Measurements from ENCODE around the gene FTO.

The FTO gene

DNA sequence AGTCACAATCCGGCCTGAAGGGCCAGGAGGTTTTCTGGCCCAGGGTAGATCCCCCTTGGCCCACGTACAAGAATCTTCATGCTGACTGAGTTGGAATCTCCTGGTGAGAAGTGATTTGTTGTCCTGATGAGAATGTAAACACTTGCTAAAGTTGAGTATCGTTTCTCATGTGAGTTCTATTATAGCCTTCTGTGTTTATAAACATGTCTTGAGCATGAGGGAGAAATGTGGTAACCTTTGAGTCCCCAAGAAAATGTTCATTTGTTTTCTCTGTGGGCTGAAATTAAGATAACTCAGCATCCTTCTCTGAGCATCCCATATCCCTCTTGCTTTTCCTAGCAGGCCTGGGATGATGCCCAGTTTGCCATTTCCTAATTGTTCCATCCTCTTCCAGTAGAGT, 204.8 kb downstream of the FTO start:
- DNase-seq, result no peak

DNA sequence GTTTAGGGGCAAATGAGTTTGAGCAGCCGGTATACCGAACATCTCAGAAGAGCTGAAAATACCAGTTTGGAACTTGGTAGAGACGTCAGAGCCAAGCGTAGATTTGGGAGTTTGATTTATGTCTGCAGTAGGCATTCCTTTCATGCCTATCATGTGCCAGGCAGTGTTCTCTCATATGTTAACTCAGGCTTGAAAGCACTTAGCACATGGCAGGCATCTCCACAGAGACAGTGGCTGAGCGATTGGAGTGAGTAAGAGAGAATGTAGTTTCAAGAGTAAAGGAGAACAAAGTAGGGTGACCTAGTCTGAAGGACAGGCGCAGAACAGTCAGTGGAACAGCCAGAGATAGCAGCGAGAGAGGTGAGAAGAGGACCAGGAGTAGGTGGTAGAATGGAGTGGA, 207.0 kb downstream of the FTO start:
- DNase-seq, result no peak

DNA sequence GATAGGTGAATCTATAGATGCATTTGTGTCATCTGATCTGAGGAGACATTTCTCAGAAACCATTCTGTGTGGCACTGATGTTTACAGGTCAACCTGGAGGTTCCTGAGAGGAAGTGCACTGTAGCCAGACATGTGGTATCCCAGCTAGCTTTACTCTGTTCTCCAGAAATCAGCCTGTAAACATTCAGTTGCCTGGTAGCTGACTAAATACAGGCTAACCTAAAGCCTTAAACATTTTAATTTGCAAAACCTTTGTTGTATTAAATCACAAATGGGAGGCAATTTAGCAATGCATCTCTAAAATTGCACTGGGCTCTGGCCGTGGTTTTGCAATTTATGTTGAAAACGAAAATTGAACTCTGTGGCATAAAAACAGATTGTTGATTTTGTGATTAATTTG, 207.6 kb downstream of the FTO start:
- no peak for DNase-seq

DNA sequence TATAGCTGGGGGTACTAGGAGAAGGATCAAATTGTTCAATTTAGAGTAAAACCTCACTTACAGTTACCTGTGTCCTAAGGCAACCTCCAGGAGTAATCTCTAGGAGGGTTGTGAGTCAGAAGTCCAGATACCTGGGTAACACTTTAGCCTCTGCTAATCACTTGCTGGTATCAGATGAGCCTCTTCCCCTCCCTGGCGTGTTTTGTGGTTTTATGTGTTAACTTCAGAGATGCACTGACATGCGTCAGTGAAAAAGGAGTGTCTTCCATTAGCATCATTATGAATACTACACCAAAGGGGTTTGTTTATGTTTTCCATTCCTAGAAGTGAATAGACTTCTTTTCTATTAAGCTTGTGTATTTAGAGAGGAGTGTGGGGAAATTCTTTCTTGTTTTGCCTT, 208.2 kb downstream of the FTO start:
- DNase-seq, result peak; percentile 11 to 18

DNA sequence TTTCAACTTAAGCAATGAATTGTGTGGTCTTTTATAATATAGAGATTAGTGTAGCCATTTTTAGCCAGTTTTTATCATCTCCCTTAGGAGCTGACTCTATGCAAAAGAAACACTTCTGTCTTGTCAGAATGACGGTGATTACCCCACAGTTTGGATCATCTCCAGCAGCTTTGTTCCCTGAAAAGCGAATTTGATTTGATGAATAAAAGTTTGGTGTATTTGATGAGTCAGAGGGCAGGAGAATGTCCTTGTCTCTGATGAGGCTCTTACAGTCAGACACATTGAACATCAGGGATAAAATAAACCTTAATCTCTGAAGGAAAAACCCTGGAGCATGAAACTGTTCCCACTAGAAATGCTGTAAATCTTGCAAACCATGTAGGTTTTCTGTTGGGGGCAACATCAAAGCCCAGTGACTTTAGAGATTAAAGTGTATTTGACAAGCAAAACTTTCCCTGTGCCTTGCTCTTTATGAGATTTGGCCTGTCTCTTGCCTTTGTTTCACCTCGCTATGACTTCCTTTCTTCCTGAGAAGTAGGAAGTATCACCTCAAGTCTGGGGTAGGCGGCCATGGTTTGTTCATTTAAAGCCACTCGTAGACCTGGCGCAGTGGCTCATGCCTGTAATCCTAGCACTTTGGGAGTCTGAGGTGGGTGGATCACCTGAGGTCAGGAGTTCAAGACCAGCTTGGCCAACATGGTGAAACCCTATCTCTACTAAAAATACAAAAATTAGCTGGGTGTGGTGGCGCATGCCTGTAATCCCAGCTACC, 209.3 kb downstream of the FTO start:
- peak in 1 of 2 donors; percentile 10 for DNase-seq

DNA sequence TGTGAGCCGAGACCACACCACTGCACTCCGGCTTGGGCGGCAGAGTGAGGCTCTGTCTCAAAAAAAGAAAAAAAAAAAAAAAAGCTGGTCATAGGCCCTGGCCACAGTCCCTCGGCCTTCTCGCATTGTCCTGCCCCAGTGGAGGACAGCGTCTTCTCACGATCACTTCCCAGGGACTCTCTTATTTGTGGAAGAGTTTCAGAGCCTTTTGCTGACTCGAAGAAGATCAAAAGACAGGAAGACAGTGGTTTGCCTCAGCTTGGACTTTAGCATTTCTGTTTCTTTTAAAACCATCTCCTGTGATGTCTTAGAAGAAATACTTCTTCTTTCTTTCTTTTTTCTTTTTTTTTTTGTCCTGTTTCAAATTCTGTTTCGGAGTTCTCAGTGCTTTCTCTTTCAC, 210.0 kb downstream of the FTO start:
- DNase-seq, result no peak

DNA sequence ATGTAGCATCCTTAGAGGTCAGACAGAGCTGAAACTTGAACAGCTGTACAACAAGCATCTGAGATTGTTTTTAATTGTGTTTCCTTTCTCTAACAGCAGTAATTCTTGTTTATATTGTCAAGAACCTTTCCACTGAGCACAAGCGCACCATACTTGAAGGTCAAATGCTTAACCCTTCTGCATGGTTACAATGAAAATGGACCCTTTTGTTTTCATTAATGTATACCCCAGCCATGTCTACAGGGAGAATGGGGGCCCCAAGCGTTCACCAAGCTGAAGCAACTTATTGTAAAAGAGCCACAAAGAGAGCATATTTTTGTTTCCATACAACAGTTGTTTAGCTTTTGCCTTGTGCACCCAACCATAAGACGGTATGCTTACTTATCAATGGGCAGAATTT, 210.8 kb downstream of the FTO start:
- no peak for DNase-seq

DNA sequence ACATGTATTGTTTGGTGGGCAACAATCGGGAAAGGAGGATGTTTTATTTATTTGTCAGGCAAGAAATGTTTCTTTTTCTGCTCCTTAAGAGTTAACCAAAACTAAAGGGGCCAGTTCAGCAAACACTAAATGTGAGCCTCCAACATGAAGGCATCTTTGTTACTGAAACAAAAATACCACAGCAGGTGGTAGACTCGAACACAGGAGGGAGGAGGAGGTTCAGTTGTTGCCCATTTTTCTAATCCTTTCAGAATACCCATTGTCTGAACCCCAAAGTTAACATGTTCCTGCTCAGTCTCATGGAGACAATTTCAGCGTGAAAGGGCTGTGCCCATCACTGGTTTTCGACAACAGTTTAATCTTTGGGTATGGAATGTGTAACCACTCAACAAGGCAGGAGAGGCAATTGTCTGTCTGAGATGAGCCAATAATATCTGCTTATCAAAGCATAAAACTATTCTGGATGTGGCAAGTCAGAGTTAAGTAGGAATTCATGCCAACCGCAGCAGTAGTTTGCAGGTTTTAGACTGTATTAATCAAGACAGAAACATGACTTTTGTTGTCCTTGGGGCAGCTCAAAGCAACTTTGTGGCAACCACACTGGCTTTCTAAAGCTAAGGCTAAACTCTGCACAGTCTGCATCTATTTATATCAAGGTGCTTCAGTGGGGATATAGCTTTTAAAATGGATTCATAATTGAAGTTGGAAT, 211.7 kb downstream of the FTO start:
- no peak for DNase-seq

DNA sequence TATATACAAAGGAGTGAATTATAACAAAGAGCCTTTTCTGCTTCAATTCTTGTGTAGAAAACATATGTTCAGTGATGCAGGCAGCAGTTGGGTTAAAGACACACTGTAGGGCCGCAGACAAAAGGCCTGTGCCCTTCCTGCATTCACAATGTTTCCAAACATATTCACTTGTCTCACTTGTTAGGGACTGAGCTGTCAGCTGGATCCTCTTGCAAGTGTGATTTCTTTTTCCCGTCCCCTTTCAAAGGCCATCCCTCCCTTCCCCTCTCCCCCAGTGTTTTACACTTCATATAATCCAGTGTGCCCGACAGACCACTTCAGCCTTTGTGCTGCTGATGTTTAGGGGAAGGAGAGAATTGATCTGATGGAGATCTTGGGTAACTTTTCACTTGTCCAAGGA, 217.0 kb downstream of the FTO start:
- no peak for DNase-seq

DNA sequence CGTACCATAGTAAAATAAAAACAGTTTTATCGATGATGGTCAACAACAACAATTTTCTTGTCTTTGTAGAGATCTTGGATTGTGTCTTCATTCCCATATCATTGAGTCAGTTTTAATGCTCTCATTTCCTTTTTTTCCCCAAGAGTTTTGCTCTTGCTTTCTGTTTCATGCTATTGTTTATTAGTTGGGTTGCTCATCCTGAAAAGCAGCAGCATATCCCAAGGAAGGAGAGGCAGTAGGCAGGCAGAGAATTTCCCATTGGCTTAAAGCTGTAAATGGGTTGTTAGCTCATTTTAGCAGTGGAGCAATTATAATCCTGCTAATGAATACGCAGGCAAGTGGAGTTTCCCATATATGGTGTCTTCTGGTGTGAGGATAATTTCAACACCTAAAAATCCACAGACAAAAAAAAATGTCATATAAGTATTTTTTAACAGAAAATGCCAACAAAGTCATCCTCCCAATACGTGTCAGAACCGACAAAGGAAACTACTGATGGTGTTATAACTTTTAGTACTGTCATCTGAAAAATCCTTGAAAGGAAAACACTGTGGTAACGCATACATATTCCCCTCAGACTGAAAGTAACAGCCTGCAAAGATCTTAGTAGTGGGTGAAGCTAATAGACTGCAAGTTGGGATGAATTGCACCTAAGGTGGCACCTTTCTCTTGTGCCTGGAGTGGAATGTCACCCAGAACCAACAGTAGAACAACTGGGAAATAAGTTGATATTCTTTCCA, 218.3 kb downstream of the FTO start:
- no peak for DNase-seq

DNA sequence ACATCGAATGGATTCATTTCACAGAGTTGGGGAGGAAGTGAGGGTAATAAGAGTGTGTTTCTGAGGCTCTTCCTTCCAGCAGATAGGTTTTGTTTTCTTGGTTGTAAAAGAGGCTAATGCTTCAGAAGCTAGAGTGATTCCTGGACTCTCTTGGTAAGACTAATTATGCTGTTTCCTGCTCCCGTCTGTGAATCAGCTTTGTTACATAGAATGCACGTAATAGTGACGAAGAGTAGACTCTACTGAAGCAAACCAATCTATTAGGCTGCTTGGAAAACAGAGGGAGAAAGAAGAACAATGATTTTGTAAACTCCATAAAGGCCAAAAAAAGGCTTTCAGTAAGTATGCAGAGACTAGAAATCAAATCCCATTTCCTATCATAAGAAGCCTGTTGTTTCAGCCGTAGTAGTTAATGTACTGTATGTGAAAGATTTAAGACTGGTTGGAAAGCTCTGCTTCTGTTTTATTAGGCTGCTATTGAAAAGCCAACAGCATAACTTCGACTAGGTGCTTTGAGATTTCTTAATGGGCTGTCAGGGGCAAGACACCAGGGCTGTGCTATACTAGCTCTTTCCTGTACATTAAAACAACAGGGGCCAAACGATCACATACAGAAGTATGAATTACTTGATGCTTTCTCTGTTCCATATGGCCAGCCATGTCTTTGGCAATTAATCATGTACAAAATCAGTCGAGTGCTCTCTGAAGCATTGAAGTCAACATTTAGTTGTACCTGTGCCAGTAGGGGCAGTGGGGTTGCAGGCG, 219.0 kb downstream of the FTO start:
- DNase-seq, result no peak

DNA sequence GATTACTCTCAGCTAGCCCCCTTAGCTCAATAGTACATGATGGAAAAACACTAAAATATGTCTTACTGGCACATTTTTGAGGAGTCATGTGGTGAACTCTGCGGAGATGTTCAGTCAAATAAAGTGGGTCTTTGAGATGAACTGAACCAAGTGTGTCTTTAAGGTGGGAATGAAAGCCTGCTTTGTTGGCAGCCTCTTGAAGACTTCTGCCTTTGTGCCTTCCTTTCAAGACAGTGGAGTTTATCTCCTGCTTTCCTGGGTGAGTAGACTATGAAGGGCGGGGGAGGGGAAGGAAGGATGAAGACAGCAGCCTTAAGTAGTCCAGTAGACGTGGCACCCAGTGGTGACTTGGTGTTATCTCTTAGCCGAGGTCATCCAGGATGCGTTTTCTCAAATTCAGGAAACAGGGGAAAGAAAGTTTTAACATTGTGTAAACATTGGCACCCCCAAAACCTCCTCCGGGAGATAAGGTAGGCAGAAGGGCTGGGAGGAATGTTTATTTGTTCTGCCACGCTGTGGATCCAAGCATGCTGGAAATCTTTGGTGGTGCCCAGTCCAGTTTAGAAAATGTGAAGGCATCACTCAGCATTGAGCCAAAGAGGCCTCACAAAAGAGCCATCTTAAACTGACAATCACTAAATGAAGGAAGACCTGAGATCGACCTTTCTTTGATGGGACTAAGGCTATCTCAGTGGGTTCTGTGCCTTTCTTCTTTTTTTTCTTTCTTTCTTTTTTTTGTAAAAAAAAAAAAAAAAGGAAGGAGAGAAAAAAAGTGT, 220.6 kb downstream of the FTO start:
- DNase-seq, result no peak

DNA sequence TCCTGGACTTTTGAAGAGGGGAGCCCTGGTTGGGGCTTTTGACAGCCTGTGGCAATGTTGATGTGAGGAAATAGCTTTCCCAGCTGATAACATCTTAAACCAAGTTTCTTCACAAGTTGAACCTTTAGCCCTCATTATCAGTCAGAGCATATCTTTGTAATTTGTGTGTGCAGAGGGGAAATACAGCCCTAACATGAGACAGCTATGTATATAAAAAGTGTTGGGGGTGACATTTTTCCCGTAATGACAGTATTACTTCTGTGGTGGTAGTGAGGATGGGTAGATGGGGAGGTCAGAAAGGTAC, 221.1 kb downstream of the FTO start:
- no peak for DNase-seq

DNA sequence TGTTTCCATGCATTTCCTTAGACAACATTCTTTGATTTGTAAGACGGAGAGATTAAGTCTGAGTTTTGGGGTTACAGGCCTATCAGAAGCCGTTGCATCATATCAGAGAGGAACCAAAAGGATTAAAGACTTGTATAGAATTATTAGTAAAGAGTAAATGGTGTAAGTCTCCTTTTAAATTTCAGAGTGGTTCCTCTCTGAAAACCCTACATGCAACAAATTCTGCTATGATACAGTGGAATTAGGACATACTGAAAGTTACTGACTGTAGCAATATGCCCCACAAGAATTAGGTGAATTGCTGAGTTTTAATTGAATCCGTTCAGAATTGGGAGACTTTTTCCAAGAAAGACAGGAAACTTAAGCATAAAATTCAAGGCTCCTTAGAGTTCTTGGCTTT, 221.6 kb downstream of the FTO start:
- DNase-seq, result no peak

DNA sequence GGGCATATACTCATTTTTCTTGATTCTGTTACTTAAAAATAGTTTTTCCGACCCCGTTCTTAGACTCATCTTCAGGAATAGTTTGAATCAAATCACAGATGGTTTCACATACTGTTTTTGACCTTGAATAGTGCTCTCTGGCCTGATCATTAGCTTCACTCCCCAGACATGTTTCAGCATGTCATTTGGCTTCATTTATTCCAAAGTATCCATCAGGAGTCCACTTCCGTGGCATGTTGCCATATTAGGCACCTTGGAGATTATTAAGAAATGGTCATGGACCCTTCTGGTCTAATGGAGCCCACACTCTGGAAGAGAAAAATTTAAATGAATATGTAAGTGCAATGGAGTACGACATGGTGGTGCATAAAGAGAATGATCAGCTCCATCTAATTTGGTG, 222.3 kb downstream of the FTO start:
- no peak for DNase-seq

DNA sequence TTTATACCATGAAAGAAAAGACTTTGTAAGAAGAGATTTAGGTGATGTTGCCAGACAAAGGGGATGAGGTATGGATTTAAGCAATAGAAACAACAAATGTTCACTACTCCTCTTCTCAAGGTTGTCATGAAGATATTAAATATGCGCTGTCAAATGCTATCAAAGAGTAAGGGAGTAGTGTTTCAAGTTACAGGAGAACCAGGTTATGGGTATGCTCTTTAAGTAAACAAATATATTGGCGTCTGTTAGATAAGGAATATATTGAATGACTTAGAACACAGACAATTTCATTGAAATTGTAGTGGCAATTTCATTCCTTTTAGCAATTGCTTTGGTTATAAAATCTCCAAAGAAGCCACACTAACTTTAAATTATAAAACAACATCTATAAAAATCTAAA, 229.0 kb downstream of the FTO start:
- no peak for DNase-seq

DNA sequence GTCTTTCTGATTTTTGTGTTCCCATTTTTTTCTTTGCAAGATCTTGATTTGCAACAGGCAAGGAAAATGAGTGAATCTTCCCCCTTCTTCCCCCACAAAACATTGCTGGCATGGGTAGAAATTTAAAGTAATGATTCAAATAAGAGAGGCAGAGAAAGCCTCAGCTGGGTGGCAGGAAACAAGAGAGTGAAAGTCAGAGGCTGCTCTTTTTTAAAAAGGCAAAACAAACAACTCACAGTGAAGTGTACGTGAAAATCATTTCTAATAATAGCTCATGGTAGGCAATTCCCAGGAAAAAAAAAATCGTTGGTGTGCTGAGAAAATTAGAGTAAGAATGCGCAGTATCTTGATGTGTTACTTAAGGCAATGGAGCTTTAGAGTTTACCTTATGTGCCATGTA, 229.5 kb downstream of the FTO start:
- DNase-seq, result no peak

DNA sequence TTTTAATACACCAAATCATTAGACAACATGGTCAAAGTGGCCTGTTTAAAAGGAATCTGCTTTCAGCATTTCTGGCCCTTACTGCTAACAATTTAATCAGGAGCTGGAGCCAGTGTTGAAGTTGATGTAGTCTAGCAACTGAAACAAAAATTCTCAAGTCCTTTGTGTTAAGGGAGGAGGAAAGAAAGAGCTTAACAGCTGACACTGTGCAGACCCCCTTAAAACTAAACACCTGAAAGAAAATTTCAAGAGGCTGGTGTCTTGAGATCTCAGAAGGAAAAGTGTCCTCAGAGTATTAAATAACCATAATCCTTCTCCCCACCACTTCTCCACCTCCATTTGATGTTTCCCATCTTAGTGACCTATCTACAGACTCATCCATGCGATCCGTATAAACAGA, 232.1 kb downstream of the FTO start:
- no peak for DNase-seq

DNA sequence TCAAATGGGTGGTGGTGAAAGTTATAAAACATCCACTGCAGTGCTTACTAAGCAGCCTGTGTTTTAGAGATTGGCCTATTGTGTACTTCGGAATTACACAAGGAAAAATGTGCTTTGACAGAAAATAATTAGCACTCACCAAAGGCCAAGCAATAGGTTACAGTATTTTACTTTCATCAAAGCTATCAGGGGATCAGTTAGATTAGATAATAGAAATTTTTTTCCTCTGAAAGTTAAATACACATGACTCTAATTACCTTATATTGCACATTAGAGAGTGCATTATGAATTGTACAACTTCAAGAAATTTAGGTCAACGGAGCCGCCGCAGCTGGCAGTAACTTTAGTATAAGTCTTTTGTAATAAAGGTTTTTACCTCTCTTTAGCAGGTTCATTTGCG, 232.6 kb downstream of the FTO start:
- no peak for DNase-seq

DNA sequence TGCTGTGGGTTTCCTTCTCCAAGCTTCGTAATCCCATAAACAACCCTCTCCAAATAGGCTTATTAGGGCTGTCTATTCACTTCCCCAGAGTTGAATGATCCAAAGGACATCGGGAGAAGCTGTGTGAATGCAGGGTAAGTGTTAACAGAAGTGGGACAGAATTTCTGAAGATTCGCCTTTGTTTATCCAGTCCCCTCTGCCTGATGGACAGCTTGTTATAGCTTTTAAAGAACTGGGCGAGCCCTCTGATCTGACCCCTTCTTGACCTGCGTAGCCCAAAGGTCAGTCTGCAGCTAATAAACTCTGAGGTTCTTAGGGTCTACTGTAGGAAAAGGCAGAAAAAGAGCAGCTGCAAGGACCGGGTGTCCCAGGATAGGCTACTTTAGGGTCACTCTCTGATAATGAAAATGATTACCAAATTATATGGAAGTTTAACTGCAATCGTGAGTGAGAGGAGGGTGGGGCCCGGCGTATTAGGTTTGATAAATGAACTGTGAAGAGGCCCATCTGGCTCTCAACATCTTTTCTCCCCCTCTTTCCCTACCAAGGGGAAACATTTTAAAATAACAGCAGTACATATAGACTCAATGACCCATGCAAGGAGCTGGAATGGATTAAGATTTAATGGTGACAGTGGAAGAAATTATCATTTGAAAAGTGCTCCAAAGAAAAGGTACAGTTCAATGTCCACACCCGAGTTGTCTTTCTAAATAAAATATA, 233.4 kb downstream of the FTO start:
- DNase-seq, result no peak

DNA sequence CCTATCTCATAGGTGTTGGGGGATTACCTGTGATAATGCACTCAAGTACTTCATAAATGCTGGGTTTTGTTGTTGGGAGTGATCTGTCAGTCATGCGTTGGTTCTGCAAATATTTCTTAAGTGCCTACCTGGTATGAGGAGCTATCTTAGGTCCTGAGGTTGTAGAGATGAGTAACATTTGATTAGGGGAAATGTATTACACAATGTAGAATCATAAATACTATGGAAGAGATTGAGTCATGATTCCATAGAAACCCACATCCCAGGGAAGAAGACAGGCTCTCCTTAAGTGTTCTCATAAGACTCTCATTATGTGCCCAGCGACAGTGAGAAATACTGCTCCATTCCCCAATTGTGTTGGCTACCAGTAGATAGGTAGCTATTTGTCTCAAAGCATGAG, 240.1 kb downstream of the FTO start:
- DNase-seq, result no peak

DNA sequence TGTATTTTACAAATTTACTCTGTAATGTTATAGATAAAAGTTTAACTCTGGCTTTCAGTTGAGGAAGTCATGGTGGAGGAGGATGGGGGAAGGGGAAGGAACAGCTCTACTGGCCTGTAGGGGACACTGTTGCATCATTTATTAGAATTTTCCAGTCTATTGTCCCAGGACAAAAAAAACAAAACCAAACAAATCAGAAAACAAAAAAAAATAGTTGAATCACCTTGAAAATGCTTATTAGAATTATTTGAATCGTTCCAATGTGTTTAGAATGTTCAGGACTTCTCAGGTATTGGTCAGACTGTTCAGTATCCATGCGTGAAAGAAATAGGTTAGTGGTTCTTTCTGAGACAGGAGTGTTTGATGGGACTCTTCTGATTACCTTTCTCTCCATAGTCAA, 242.0 kb downstream of the FTO start:
- DNase-seq, result no peak
